IPS-20b (cell line): ENCODE results near the gene GAST.
"Not testable (repeated sequence)": the region's sequence is repeated elsewhere in the genome, so short reads cannot be mapped to it uniquely, and the experiment has no call there.

ENCODE experiments used
- H3K27ac ChIP-seq: one replicate; pipeline ENCODE4 v1.5.1; 2013; ENCODE audit warnings: low read length
- H3K27me3 ChIP-seq: 2 replicates; pipeline ENCODE4 v1.6.1; 2013; ENCODE audit warnings: mild to moderate bottlenecking, low read length, inconsistent platforms; ENCODE audit not compliant: insufficient read depth
- H3K36me3 ChIP-seq: 2 replicates; pipeline ENCODE4 v1.6.1; 2013; ENCODE audit warnings: low read depth, mild to moderate bottlenecking, inconsistent platforms, low read length, moderate library complexity; ENCODE audit not compliant: insufficient read depth
- H3K4me1 ChIP-seq: 2 replicates; pipeline ENCODE4 v1.6.1; 2013; ENCODE audit warnings: mild to moderate bottlenecking, control low read depth, inconsistent platforms, low read length, moderate library complexity; ENCODE audit not compliant: insufficient read depth
- H3K4me3 ChIP-seq: 2 replicates; pipeline ENCODE4 v1.5.1; 2013; ENCODE audit warnings: mild to moderate bottlenecking, low read length, inconsistent platforms
- H3K9ac ChIP-seq: 2 replicates; pipeline ENCODE4 v1.6.1; 2013; ENCODE audit warnings: low read depth, mild to moderate bottlenecking, inconsistent platforms, low read length, moderate library complexity
- H3K9me3 ChIP-seq: 2 replicates; pipeline ENCODE4 v1.6.1; 2013; ENCODE audit warnings: mild to moderate bottlenecking, low read depth, low read length, inconsistent platforms; ENCODE audit not compliant: insufficient read depth

GAST gene

GRCh38 chr17:41675157-41676057 is 36.7 kb upstream of the GAST start:
- not testable (repeated sequence) for H3K36me3 ChIP-seq, H3K9ac ChIP-seq, H3K27me3 ChIP-seq, H3K9me3 ChIP-seq
- Histone ChIP-seq H3K4me1 (peaks cover 15% of the 10 kb centered on the region; the same call in 1 of the 2 replicates), H3K4me3 (peak overlapping the region; percentile 44), H3K27ac (peak overlapping the region; percentile 11)

- Histone ChIP-seq H3K9me3 (no peaks in the 10 kb centered on the region), H3K4me1 (peaks cover 15% of the 10 kb centered on the region; the same call in 1 of the 2 replicates), H3K27ac (peak overlapping the region; percentile 11), H3K36me3 (no peaks in the 10 kb centered on the region), H3K4me3 (peak overlapping the region; percentile 44), H3K9ac (no peak overlapping the region), H3K27me3 (no peaks in the 10 kb centered on the region)
These were observed 36.1 kb upstream of the GAST start for GRCh38 chr17:41676058-41676419.

- Histone ChIP-seq H3K4me3 (no peak overlapping the region), H3K27me3 (no peaks in the 10 kb centered on the region), H3K36me3 (no peaks in the 10 kb centered on the region), H3K27ac (no peak overlapping the region), H3K9ac (no peak overlapping the region), H3K4me1 (peaks cover 15% of the 10 kb centered on the region; the same call in 1 of the 2 replicates), H3K9me3 (no peaks in the 10 kb centered on the region)
These were observed 33.7 kb upstream of the GAST start for GRCh38 chr17:41678411-41678906.

- Histone ChIP-seq H3K4me1 (peaks cover 15% of the 10 kb centered on the region; the same call in 1 of the 2 replicates), H3K27me3 (no peaks in the 10 kb centered on the region), H3K9me3 (no peaks in the 10 kb centered on the region), H3K4me3 (no peak overlapping the region), H3K27ac (no peak overlapping the region), H3K36me3 (no peaks in the 10 kb centered on the region), H3K9ac (no peak overlapping the region)
These were observed 33.0 kb upstream of the GAST start for GRCh38 chr17:41678907-41679739.

GRCh38 chr17:41679740-41680425 is 32.2 kb upstream of the GAST start:
- no peak overlapping the region for H3K4me3 ChIP-seq
- H3K9ac ChIP-seq: no peak overlapping the region
- H3K4me1 ChIP-seq: peaks cover 15% of the 10 kb centered on the region; the same call in 1 of the 2 replicates
- H3K27ac ChIP-seq: no peak overlapping the region
- no peaks in the 10 kb centered on the region for H3K27me3 ChIP-seq
- no peaks in the 10 kb centered on the region for H3K36me3 ChIP-seq
- H3K9me3 ChIP-seq: no peaks in the 10 kb centered on the region

GRCh38 chr17:41680426-41681040 is 31.6 kb upstream of the GAST start:
- no peak overlapping the region for H3K4me3 ChIP-seq
- no peaks in the 10 kb centered on the region for H3K9me3 ChIP-seq
- H3K4me1 ChIP-seq: peaks cover 11% of the 10 kb centered on the region; the same call in 1 of the 2 replicates
- H3K27ac ChIP-seq: no peak overlapping the region
- no peaks in the 10 kb centered on the region for H3K27me3 ChIP-seq
- no peak overlapping the region for H3K9ac ChIP-seq
- H3K36me3 ChIP-seq: no peaks in the 10 kb centered on the region

GRCh38 chr17:41681776-41682175 is 30.4 kb upstream of the GAST start:
- no peak overlapping the region for H3K4me3 ChIP-seq
- no peak overlapping the region for H3K27ac ChIP-seq
- no peaks in the 10 kb centered on the region for H3K27me3 ChIP-seq
- H3K9ac ChIP-seq: no peak overlapping the region
- H3K4me1 ChIP-seq: no peaks in the 10 kb centered on the region; the same call in 1 of the 2 replicates
- H3K9me3 ChIP-seq: no peaks in the 10 kb centered on the region
- H3K36me3 ChIP-seq: no peaks in the 10 kb centered on the region

GRCh38 chr17:41682631-41683030 is 29.5 kb upstream of the GAST start:
- Histone ChIP-seq H3K36me3 (no peaks in the 10 kb centered on the region), H3K27me3 (no peaks in the 10 kb centered on the region), H3K4me1 (no peaks in the 10 kb centered on the region; the same call in 1 of the 2 replicates), H3K4me3 (no peak overlapping the region), H3K9ac (no peak overlapping the region), H3K27ac (no peak overlapping the region), H3K9me3 (no peaks in the 10 kb centered on the region)

- no peak overlapping the region for H3K9ac ChIP-seq
- H3K27me3 ChIP-seq: no peaks in the 10 kb centered on the region
- no peaks in the 10 kb centered on the region; the same call in 1 of the 2 replicates for H3K4me1 ChIP-seq
- H3K9me3 ChIP-seq: no peaks in the 10 kb centered on the region
- H3K27ac ChIP-seq: no peak overlapping the region
- no peaks in the 10 kb centered on the region for H3K36me3 ChIP-seq
- H3K4me3 ChIP-seq: no peak overlapping the region
These were observed 28.6 kb upstream of the GAST start for GRCh38 chr17:41683441-41684007.

GRCh38 chr17:41684035-41684434 is 28.1 kb upstream of the GAST start:
- Histone ChIP-seq H3K4me3 (no peak overlapping the region), H3K27me3 (no peaks in the 10 kb centered on the region)

GRCh38 chr17:41685753-41686152 is 26.4 kb upstream of the GAST start:
- H3K36me3 ChIP-seq: peaks cover 14% of the 10 kb centered on the region
- H3K27me3 ChIP-seq, H3K4me3 ChIP-seq, H3K27ac ChIP-seq, H3K9me3 ChIP-seq, H3K4me1 ChIP-seq, H3K9ac ChIP-seq: not testable (repeated sequence)

More at GRCh38 chr17:41684035-41684434, 28.1 kb upstream of the GAST start:
- no peak overlapping the region for H3K9ac ChIP-seq
- no peaks in the 10 kb centered on the region for H3K36me3 ChIP-seq
- H3K9me3 ChIP-seq: no peaks in the 10 kb centered on the region
- H3K4me1 ChIP-seq: no peaks in the 10 kb centered on the region; the same call in 1 of the 2 replicates
- H3K27ac ChIP-seq: no peak overlapping the region
